Peyer's patch (tissue), 4 donors: ENCODE measurements around the gene WWOX. TPM values are rescaled to one million over a fixed set of nuclear protein-coding genes. Genes with fewer than 3 reads are reported as not detected.

Source experiments
- DNase-seq, 3 donors: peaks; one replicate each; pipeline ENCODE4 v3.0.0-alpha.2; 2017 to 2019
- H3K27ac ChIP-seq, 4 donors: fragments of 200-600 bp; sonication (generic); one replicate each; pipeline ENCODE4 v1.5.1; 2016 to 2019
- H3K27me3 ChIP-seq, 2 donors: fragments of 200-600 bp; sonication (generic); one replicate each; pipeline ENCODE4 v1.5.1; 2019
- H3K36me3 ChIP-seq, 3 donors: fragments of 200-600 bp; sonication (generic); one replicate each; pipeline ENCODE4 v1.5.1; 2016 to 2019
- H3K4me1 ChIP-seq, 4 donors: fragments of 200-600 bp; sonication (generic); one replicate each; pipeline ENCODE4 v1.5.1; 2016 to 2019
- H3K4me3 ChIP-seq, 4 donors: fragments of 200-600 bp; sonication (generic); 1 replicate in 3 of 4; 2 replicates in 1 of 4; pipeline ENCODE4 v1.5.1; 2016 to 2019; ENCODE audit warnings: mild to moderate bottlenecking in 1 of 4
- H3K9me3 ChIP-seq, 4 donors: fragments of 200-600 bp; sonication (generic); one replicate each; pipeline ENCODE4 v1.5.1; 2016 to 2019; ENCODE audit warnings: mild to moderate bottlenecking in 1 of 4
- POLR2A ChIP-seq, 2 donors: fragments of 450-650 bp; IDR thresholded peaks; one replicate each; pipeline ENCODE4 v1.5.1; 2017; ENCODE audit warnings: antibody characterized with exemption in 2 of 2, mild to moderate bottlenecking in 2 of 2, moderate library complexity in 2 of 2
- total RNA-seq, 4 donors: library from RNA; depleted of rRNA; stranded (reverse); fragments of >200 nt; gene quantifications; one replicate each; pipeline ENCODE4 v1.1.0, GENCODE V29; 2016
- TF ChIP-seq, protein P1 (sequence below), 6 experiments: fragments of 450-650 bp in 4 of 6; fragments of 200-600 bp in 2 of 6; sonication (generic) in 1 of 6; IDR thresholded peaks; one replicate each; pipeline ENCODE4 v1.5.1; 2017 to 2019; ENCODE audit warnings: antibody characterized with exemption in 6 of 6, mild to moderate bottlenecking in 3 of 6, moderate library complexity in 1 of 6

The WWOX gene
- total RNA-seq, 4 donors from 2014 or later = 17.3 to 197 (median 57.5) TPM

GRCh38 chr16:78218279-78218678 lies 118.8 kb downstream of the WWOX start:
- Histone ChIP-seq H3K4me1 (no peaks in the 10 kb centered on the region), H3K36me3 (no peaks in the 10 kb centered on the region), H3K9me3 (no peaks in the 10 kb centered on the region), H3K27me3 (no peaks in the 10 kb centered on the region), H3K27ac (no peak overlapping the region), H3K4me3 (no peak overlapping the region)
- no peak for DNase-seq
- TF ChIP-seq, protein P1, sequence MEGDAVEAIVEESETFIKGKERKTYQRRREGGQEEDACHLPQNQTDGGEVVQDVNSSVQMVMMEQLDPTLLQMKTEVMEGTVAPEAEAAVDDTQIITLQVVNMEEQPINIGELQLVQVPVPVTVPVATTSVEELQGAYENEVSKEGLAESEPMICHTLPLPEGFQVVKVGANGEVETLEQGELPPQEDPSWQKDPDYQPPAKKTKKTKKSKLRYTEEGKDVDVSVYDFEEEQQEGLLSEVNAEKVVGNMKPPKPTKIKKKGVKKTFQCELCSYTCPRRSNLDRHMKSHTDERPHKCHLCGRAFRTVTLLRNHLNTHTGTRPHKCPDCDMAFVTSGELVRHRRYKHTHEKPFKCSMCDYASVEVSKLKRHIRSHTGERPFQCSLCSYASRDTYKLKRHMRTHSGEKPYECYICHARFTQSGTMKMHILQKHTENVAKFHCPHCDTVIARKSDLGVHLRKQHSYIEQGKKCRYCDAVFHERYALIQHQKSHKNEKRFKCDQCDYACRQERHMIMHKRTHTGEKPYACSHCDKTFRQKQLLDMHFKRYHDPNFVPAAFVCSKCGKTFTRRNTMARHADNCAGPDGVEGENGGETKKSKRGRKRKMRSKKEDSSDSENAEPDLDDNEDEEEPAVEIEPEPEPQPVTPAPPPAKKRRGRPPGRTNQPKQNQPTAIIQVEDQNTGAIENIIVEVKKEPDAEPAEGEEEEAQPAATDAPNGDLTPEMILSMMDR (IDR thresholded peaks at IDR 0.05) = no peak
- no peak for TF ChIP-seq POLR2A (IDR thresholded peaks at IDR 0.05)

GRCh38 chr16:78218856-78219651 lies 119.6 kb downstream of the WWOX start:
- no peaks in the 10 kb centered on the region for H3K4me1 ChIP-seq
- TF ChIP-seq, protein P1 (IDR thresholded peaks at IDR 0.05) = no peak
- no peak for TF ChIP-seq POLR2A (IDR thresholded peaks at IDR 0.05)
- H3K9me3 ChIP-seq = no peaks in the 10 kb centered on the region
- H3K36me3 ChIP-seq = no peaks in the 10 kb centered on the region
- DNase-seq = no peak
- no peak overlapping the region for H3K4me3 ChIP-seq
- no peaks in the 10 kb centered on the region for H3K27me3 ChIP-seq
- no peak overlapping the region for H3K27ac ChIP-seq

GRCh38 chr16:78220571-78220970 lies 121.1 kb downstream of the WWOX start:
- DNase-seq = no peak
- no peaks in the 10 kb centered on the region for H3K9me3 ChIP-seq
- H3K27me3 ChIP-seq = no peaks in the 10 kb centered on the region
- no peaks in the 10 kb centered on the region for H3K36me3 ChIP-seq
- no peaks in the 10 kb centered on the region for H3K4me1 ChIP-seq
- no peak overlapping the region for H3K27ac ChIP-seq
- TF ChIP-seq POLR2A (IDR thresholded peaks at IDR 0.05) = no peak
- TF ChIP-seq, protein P1 (IDR thresholded peaks at IDR 0.05) = no peak
- H3K4me3 ChIP-seq = no peak overlapping the region

DNA sequence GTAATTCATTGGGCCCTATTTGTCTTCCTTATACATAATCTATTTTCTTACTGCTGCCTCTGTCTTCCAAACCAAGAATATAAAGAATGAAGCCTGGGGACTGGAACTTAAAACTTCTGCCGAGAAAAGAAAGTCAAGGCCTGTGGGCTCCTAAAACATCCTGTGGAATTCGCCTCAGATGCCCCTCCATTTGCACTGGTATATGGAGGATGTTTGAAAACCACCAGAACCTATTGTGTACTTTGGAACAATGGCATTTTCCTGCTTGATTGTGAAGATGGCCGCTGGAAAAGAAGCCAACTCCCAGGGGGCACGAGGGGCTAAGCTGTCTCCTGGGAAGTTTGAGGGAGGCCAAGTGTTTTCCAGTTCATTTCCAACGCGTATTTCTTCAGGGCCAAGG lies 122.4 kb downstream of the WWOX start:
- no peak overlapping the region for H3K27ac ChIP-seq
- TF ChIP-seq, protein P1 (IDR thresholded peaks at IDR 0.05) = no peak
- no peak for TF ChIP-seq POLR2A (IDR thresholded peaks at IDR 0.05)
- no peak for DNase-seq
- H3K4me1 ChIP-seq = no peaks in the 10 kb centered on the region
- H3K36me3 ChIP-seq = no peaks in the 10 kb centered on the region
- H3K4me3 ChIP-seq = no peak overlapping the region
- no peaks in the 10 kb centered on the region for H3K27me3 ChIP-seq
- no peaks in the 10 kb centered on the region for H3K9me3 ChIP-seq

DNA sequence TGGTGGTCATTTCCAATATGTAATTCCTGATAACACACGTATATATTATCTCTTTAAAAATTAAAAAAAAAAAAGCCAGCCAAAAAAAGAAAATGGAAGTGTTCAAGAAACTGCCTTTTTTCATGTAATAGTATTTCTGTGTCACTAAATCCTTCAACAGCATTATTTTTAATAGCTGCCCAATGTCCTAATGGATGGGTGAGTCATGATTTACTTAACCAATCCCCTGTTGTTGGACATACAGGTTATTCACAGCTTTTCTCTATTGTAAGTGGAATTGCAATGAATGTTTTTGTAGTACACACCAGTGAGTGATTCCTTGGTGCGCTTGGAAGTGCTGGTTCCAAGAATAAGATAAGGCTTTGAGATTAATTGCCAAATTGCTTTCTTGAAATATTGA lies 124.9 kb downstream of the WWOX start:
- H3K4me3 ChIP-seq = no peak overlapping the region
- H3K36me3 ChIP-seq = no peaks in the 10 kb centered on the region
- TF ChIP-seq, protein P1 (IDR thresholded peaks at IDR 0.05) = no peak
- no peak for TF ChIP-seq POLR2A (IDR thresholded peaks at IDR 0.05)
- DNase-seq = no peak
- H3K9me3 ChIP-seq = no peaks in the 10 kb centered on the region
- no peak overlapping the region for H3K27ac ChIP-seq
- H3K4me1 ChIP-seq = no peaks in the 10 kb centered on the region
- H3K27me3 ChIP-seq = no peaks in the 10 kb centered on the region
